ENCODE results near the gene VSIG10L2.

DNA sequence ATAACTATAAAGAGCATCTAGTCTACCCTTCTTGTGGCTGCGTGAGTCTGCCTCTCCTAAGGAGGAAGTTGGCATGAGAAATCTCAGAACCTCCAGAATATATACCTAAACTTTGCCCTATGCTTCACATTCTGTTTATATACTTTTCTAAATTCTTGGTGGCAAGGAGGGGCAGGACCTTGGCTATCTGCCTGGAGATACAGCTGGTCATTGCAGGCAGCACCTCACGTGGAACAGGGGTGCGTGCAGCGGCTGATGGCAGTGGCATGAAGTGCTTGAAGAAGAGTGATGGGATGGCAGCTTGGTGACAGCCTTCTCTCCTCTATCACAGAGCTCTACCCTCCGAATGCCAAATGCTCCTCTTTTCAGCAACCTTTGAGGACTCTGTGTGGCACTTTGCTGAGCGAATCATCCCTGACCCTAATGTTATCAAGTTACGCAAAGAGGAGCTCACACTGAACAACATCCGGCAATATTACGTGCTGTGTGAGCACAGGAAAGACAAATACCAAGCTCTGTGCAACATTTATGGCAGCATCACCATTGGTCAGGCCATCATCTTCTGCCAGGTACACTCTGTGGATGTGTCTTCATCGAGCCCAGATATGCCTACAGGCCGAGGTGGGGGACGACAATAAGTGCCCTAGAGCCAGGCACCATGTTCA, 29.0 kb upstream of the VSIG10L2 start:
- TF ChIP-seq, protein P1, sequence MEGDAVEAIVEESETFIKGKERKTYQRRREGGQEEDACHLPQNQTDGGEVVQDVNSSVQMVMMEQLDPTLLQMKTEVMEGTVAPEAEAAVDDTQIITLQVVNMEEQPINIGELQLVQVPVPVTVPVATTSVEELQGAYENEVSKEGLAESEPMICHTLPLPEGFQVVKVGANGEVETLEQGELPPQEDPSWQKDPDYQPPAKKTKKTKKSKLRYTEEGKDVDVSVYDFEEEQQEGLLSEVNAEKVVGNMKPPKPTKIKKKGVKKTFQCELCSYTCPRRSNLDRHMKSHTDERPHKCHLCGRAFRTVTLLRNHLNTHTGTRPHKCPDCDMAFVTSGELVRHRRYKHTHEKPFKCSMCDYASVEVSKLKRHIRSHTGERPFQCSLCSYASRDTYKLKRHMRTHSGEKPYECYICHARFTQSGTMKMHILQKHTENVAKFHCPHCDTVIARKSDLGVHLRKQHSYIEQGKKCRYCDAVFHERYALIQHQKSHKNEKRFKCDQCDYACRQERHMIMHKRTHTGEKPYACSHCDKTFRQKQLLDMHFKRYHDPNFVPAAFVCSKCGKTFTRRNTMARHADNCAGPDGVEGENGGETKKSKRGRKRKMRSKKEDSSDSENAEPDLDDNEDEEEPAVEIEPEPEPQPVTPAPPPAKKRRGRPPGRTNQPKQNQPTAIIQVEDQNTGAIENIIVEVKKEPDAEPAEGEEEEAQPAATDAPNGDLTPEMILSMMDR (IDR thresholded peaks at IDR 0.05), result no peak
- no peak for TF ChIP-seq POLR2A (IDR thresholded peaks at IDR 0.05)
